Astrocyte of the cerebellum (primary cell): ENCODE results near the gene ARHGEF16.

Experiments
- DNase-seq: peaks from one replicate; pipeline ENCODE4 v3.0.0-alpha.2; 2011; ENCODE audit warnings: low read depth
- H3K4me3 ChIP-seq: 2 replicates; pipeline ENCODE4 v1.5.1; 2011; ENCODE audit warnings: mild to moderate bottlenecking, low read depth, low read length, moderate library complexity
- in situ Hi-C: cut with HindIII; loops from 2 replicates; pipeline ENCODE4 v1.10.0; 2017; ENCODE audit warnings: low sequenced_read_pairs
- TF ChIP-seq, protein P1 (sequence below): IDR thresholded peaks from 2 replicates; pipeline ENCODE4 v1.5.1; 2012; ENCODE audit warnings: low read length, low read depth, moderate library complexity, mild to moderate bottlenecking; ENCODE audit errors: missing control alignments

The ARHGEF16 gene

DNA sequence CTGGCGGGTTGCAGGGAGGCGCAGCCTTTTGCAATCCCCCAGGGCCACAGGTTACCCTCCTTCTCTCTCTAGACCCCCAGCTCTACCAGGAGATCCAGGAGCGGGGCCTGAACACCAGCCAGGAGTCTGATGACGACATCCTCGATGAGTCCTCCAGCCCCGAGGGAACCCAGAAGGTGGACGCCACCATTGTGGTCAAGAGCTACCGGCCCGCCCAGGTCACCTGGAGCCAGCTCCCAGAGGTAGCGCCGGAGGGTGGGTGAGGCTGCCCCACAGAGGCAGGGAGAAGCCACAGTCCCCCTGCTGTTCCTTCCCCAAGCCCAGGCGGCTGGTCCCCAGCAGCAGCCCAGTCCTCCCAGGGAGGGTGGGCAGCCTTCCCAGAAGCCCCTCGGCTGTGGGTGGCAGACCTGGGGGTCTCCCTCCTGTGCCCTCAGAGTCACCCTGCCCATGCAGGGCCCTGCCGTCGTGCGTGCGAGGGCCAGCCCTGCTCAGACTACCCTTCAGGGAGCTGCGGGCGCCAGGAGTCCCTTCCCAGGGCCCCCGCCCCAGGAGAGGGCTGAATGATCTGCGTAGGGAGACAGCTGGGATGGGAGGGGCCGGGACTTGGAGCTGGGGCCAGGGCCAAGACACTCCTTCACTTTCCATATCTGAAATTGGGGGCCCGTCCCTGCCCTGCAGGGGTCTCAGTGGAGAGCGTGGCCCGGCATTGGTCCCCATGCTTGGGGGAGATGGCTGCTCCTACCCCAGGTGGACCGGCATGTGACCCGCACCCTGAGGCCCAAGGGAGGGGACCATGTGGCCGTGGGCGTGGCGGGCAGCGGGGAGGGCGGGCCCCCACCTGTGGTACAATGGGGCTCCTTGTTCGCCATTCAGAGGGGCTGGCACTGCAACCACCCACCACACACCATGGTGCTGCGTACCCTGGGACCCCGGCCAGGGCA lies 12.9 kb downstream of the ARHGEF16 start:
- no peak overlapping the region for H3K4me3 ChIP-seq
- TF ChIP-seq, protein P1, sequence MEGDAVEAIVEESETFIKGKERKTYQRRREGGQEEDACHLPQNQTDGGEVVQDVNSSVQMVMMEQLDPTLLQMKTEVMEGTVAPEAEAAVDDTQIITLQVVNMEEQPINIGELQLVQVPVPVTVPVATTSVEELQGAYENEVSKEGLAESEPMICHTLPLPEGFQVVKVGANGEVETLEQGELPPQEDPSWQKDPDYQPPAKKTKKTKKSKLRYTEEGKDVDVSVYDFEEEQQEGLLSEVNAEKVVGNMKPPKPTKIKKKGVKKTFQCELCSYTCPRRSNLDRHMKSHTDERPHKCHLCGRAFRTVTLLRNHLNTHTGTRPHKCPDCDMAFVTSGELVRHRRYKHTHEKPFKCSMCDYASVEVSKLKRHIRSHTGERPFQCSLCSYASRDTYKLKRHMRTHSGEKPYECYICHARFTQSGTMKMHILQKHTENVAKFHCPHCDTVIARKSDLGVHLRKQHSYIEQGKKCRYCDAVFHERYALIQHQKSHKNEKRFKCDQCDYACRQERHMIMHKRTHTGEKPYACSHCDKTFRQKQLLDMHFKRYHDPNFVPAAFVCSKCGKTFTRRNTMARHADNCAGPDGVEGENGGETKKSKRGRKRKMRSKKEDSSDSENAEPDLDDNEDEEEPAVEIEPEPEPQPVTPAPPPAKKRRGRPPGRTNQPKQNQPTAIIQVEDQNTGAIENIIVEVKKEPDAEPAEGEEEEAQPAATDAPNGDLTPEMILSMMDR: no peak
- DNase-seq: no peak
- in situ Hi-C loops: no loop called here

DNA sequence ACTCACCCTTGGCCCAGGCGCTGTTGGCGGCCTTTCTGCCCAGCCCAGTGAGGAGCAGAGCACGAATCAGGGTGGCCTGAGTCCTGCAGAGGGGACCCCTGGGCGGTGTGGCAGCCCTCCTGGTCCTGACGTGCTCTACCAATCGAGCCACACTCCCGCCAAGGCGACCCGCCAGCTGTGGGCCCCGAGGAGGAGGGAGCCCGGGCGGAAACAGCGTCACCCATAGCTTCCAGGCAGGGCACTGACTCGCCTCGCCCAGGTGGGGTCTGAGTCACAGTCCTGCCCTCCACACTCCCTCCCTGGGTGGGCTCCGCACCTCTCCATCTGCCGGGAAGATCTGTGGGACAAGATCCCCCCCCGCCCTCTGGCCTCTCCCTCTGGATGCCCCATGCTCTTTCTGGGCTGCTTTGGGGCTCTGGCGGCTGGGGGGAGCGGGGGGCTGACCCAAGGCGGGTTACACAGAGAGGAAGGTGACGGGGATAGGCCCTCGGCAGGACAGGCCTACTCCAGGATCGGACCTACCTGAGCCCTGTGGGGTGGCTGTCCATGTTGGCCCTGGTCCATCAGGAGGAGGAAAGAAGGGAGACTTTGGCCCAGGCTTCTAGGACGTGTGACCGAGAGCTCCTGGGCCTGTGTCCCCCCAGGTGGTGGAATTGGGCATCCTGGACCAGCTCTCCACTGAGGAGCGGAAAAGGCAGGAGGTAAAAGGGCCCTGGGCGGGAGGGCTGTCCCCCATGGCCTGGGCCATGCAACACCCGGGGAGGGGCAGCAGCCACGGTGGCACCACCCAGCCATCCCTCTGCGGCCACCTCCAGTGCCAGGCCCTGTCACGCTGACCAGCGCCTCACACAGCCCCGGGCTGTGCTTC lies 14.0 kb downstream of the ARHGEF16 start:
- TF ChIP-seq, protein P1: no peak
- H3K4me3 ChIP-seq: no peak overlapping the region
- in situ Hi-C loops: no loop called here
- no peak for DNase-seq

DNA sequence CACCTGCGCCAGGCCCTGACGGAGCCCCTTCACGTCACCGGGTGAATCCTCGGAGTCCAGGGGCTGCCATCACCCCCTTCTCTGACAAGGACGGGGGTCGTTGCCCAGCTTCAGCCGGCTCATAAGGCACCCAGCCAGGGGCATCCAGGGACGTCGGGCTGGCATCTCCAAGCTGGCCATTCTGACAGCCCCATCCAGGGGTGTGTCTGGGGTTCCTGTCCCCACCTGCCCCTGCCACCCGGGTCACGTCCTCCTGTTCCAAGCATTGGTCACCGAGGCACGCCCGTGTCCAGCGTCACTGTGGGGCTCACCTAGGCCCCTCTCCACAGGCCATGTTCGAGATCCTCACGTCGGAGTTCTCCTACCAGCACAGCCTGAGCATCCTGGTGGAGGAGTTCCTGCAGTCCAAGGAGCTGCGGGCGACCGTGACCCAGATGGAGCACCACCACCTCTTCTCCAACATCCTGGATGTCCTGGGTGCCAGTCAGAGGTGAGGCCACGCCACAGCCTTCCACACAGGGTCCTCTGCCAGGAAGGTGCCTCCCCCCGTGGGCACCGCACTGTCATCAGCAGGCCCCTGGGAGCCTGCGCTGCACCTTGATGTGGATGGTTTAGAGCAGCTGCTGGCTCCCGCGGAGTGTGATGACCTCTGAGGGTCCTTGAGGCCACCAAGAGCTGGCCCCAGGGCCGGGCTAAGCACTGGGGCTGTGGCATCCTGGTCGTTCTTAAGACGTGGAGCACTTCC lies 14.8 kb downstream of the ARHGEF16 start:
- no peak for DNase-seq

DNA sequence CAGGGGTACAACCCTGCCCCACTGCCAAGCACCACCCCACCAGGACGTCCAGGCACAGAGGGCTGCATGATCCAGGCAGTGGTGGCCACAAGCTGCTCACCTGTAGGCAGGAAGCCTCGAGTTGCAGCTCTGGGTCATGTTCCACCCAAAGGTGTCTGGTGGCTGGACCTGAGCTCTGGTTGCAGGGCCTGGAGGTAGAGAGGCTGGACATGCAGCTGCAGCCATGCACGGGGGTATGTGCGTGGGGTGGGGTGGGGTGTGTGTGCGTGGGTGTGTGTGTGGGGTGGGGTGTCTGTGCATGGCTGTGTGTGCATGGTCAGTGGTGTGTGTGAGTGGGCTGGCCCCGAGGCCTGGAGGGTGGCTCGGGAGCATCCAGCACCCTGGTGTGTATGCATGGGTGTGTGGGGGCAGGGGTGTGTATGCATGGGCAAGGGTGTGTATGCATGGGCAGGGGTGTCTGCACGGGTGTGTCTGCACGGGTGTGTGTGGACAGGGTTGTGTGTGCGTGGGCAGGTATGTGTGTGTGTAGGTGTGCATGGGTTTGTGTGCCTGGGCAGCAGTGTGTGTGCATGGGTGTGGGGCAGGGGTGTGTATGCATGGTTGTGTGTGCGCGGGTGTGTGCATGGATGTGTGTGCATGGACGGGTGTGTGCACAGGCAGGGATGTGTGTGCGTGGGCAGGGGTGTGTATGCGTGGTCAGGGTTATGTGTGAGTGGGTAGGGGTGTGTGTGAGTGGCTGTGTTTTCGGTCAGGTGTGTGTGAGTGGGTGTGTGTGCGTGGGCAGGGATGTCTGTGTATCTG lies 15.6 kb downstream of the ARHGEF16 start:
- no peak for DNase-seq
- TF ChIP-seq, protein P1: no peak
- no peak overlapping the region for H3K4me3 ChIP-seq
- in situ Hi-C loops: no loop called here

More for the DNA sequence above, 14.8 kb downstream of the ARHGEF16 start:
- H3K4me3 ChIP-seq: no peak overlapping the region
- TF ChIP-seq, protein P1: no peak
- in situ Hi-C loops: no loop called here

DNA sequence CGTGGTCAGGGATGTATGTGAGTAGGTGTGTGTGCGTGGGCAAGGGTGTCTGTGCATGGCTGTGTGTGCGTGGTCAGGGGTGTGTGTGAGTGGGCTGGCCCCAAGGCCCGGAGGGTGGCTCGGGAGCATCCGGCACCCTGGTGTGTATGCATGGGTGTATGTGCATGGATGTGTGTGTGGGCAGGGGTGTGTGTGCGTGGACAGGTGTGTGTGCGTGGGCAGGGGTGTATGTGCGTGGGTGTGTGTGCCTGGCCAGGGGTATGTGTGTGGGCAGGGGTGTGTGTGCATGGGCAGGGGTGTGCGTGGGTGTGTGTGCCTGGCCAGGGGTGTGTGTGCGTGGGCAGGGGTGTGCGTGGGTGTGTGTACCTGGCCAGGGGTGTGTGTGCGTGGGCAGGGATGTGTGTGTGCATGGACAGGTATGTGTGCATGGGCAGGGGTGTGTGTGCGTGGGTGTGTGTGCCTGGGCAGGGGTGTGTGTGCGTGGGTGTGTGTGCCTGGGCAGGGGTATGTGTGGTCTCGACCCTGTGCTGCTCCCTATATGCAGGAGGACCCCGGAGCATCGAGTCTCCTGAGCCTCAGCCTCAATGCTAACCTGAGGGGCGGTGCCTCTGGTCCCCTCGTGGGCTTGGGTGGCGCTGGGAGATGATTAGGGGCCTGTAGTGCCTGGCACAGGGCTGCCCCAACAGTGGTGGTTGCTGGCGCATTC lies 16.3 kb downstream of the ARHGEF16 start:
- in situ Hi-C loops: no loop called here
- TF ChIP-seq, protein P1: no peak
- H3K4me3 ChIP-seq: no peak overlapping the region
- DNase-seq: no peak
